Stomach (tissue), 4 donors: Measurements from ENCODE around the gene REPS1.
"Not testable (repeated sequence)": the region's sequence is repeated elsewhere in the genome, so short reads cannot be mapped to it uniquely, and the experiment has no call there.

Source experiments
- CTCF ChIP-seq, 7 experiments: fragments of 450-650 bp in 4 of 7; fragments of 200-600 bp in 3 of 7; sonication (generic) in 3 of 7; IDR thresholded peaks; one replicate each; pipeline ENCODE4 v1.5.1; 2016 to 2019; ENCODE audit warnings: antibody characterized with exemption in 7 of 7, control low read depth in 2 of 7, mild to moderate bottlenecking in 1 of 7
- EP300 ChIP-seq: sonication (generic); formaldehyde crosslinking; IDR thresholded peaks from one replicate; pipeline ENCODE4 v1.6.1; 2017; ENCODE audit warnings: antibody characterized with exemption
- POLR2A ChIP-seq, 4 donors: fragments of 450-650 bp; IDR thresholded peaks; one replicate each; pipeline ENCODE4 v1.6.1; 2016; ENCODE audit warnings: antibody characterized with exemption in 4 of 4, control low read depth in 2 of 4, mild to moderate bottlenecking in 1 of 4, moderate library complexity in 1 of 4
- POLR2AphosphoS5 ChIP-seq, 3 donors: sonication (generic); formaldehyde crosslinking; IDR thresholded peaks; one replicate each; pipeline ENCODE4 v1.6.1; 2016; ENCODE audit warnings: antibody characterized with exemption in 3 of 3

DNA sequence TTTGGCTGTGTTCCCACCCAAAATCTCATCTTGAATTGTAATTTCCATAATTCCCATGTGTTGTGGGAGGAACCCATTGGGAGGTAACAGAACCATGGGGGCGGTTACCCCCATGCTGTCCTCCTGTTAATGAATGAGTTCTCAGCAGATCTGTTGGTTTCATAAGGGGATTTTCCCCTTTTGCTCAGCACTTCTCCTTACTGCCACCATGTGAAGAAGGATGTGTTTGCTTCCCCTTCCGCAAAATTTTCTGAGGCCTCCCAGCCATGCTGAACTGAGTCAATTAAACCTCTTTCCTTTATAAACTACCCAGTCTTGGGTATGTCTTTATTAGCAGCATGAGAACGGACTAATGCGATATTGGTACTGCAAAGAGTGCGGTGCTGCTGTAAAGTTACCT lies 4.9 kb upstream of the REPS1 start:
- not testable (repeated sequence) for TF ChIP-seq CTCF (IDR thresholded peaks at IDR 0.05); POLR2AphosphoS5 (IDR thresholded peaks at IDR 0.05); EP300; POLR2A (IDR thresholded peaks at IDR 0.05)
